HG02610 (cell line): Measurements from ENCODE around the gene IRF3.

Experiments
- ATAC-seq: cut with Tn5 transposase; IDR thresholded peaks from one replicate; pipeline ENCODE4 v1.9.1; 2021; ENCODE audit warnings: mild to moderate bottlenecking, moderate library complexity; ENCODE audit not compliant: unreplicated experiment

IRF3 gene

DNA sequence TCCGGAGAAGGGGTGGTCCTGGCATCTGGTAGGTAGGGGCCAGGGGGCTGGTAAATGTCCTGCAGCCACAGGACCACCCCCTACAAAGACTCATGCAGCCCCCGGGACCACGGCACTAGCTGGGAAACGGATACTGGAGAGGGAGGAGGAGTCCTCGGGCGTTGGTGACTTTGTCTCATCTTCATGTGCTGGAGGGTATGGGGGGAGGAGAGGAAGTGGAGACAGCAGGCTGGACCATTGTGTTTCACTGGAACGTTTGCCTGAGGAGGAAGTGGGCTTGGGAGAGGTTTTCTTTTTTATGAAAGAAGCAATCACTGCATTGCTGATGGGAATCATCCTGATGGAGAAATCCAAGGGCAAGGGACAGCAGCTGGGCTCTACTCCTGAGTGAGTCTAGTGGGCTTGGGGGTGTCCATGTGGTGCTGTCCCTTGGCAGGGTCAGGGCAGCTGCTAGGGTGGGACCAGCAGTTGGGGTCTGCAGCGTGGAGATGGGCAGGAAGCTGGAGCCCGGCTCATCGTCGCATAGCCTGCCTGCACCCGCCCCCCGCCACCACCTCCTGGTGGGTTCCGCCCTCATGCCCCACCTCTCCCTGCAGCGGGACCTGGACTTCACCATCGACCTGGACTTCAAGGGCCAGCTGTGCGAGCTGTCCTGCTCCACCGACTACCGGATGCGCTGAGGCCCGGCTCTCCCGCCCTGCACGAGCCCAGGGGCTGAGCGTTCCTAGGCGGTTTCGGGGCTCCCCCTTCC lies 22.1 kb upstream of the IRF3 start:
- no peak for ATAC-seq

DNA sequence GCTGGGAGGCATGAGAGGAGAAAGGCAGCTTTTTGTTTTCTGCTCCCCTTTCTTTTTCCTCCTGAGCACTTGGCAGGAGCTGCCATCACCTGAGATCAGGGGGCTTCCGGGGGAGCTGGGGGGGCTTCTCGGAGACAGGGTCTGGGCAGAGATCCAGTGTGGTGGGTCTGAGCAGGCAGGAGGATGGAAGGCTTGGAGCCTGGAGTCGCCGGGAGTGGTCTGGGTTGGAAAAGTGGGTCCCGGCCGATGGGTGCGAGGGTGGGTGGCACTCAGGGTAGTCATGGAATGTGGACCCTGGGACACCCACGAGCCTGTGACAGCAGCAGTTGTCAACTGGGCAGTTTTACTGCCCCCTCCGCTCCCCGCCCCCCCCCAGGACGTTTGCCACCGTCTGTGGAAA lies 21.5 kb upstream of the IRF3 start:
- no peak for ATAC-seq

DNA sequence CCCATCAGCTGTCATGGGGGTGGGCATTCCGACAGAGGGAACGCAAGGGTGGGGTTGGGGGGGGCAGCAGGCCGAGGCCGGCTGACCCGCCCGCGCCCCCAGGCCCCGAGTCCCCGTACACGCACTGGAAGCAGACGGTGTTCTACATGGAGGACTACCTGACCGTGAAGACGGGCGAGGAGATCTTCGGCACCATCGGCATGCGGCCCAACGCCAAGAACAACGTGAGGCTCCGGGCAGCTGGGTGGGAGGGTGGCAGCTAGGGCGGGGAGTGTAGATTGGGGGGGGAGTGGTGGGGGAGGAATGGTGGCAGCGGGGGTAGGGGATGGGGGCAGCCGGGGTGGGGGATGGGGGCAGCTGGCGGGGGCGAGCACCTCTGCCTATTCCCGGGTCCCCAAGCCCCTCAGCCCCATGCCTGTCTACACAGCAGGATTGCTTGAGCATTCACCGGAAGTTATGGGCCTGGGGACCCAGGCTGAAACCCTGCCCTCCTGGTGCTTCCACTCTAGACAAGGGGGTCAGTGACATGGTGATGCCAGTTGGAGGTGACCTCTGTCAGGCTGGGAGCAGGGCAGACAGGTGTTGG lies 20.9 kb upstream of the IRF3 start:
- no peak for ATAC-seq

DNA sequence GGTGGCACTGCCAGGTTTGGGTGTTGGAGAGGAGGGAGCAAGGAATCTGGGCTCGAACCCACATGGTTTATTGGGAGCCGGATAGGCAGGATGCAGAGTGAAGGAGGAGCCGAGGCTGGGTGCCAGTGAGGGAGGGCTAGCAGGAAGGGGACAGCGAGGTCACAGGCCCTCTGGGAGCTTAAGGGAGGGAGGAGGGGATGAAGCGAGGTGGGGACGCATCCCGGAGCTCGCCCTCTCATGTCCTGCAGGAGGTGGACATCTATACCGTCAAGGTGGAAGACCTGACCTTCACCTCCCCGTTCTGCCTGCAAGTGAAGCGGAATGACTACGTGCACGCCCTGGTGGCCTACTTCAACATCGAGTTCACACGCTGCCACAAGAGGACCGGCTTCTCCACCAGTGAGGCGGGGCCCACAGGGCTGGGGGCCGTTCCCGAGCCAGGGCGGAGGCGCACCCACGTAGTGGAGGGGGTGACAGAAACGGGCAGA lies 20.2 kb upstream of the IRF3 start:
- ATAC-seq = no peak

DNA sequence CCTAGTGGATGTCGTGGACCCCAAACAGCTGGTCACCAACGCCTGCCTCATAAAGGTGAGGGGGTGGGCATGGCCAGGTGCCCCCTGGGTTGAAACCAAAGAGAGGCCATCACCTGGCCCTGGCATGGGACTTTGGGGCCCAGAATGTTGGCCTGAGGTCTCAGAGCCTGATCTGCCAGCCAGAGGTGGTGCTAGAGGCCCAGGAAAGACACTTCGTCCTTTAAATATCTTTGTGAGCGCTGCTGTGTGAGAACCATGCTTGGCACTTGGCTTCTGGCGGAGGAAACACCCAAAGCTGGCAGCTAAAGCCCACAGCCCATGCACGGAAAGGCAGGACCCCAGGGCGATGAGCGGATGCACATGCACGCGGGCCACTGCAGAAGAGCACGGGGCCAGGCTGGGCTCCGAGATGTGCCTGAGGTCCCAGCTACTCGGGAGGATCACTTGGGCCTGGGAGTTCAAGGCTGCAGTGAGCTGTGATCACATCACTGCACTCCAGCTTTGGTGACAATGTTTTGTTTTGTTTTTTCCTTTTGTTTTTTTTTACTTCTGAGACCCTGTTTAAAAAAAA lies 19.4 kb upstream of the IRF3 start:
- ATAC-seq = no peak

DNA sequence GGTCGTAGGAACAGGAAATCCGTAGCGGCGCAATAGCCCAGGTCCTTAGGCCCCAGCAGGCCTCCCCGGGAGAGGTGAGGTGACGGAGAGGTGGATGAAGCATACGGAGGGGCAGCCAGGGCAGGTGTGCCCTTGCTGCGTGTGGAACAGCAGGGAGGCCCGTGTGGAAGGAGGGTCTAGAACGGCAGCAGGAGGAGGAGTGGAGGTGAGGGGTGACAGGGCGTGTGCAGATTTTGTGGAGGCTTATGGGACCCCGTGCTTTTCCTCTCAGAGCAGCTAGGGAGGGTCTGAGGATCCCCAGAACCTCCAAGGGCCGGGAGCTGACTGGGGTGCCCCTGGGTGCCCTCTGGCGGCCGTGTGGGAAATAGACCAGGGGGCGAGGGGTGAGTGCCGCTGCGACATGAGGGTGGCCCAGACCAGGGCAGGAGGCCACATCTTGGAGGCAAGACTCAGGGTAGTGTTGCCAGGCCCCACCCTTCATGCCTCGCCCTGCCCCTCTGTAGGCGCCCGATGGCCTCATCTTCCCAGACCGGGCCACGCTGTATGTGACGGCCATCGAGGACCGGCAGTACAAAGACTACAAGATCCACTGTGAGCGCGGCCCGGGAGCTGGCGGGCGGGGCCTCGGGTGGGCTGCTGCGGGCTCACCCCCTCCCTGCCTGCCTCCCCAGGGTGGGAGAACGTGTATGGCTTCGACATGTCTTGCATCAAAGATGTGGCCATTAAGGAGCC lies 18.8 kb upstream of the IRF3 start:
- no peak for ATAC-seq

DNA sequence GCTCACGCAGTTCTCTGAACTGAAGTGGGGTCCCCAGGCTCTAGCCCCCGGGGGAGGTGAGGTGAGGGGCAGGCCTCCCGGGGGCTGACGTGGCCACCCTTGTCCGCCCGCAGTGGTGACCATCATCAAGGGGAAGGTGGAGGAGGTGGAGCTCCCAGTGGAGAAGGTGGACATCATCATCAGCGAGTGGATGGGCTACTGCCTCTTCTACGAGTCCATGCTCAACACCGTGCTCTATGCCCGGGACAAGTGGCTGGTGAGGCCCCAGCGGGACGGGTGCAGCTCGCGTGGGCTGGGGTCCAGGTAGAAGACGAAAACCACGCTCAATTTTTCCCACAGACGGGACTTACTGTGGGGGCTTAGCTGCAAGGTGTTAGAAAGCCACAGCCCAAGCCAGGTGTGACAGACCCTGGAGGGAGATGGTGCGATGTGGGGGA lies 18.2 kb upstream of the IRF3 start:
- no peak for ATAC-seq

DNA sequence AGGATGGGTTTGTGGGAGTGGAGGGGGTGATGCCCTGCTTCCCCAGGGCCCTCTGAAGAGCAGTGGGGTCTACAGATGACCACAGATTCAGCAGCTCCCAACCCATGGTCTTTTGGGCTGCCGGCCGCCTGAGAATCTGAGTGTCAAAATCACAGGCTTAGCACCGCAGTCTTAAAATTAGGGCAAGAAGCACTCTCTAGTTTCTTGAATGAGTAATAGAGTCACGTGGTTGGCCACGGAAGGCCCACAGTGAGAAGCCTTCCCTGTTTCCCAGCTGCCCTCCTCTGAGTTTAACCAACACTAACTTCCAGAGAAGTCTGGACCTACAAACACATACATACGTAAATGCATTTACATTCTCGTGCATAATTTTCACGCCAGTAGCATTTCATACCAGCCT lies 16.6 kb upstream of the IRF3 start:
- no peak for ATAC-seq

DNA sequence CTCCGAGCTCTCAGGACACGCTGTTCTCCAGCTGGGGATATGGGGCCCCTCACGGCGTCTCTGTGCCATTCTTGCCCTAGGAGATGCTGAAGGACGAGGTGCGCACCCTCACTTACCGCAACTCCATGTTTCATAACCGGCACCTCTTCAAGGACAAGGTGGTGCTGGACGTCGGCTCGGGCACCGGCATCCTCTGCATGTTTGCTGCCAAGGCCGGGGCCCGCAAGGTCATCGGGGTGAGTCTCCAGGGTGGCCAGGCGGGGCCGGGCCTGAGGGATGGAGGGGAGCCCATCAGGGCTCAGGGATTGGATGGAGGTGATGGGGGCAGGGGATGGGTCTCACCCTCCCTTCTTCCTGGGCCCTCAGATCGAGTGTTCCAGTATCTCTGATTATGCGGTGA lies 16.2 kb upstream of the IRF3 start:
- ATAC-seq = no peak

DNA sequence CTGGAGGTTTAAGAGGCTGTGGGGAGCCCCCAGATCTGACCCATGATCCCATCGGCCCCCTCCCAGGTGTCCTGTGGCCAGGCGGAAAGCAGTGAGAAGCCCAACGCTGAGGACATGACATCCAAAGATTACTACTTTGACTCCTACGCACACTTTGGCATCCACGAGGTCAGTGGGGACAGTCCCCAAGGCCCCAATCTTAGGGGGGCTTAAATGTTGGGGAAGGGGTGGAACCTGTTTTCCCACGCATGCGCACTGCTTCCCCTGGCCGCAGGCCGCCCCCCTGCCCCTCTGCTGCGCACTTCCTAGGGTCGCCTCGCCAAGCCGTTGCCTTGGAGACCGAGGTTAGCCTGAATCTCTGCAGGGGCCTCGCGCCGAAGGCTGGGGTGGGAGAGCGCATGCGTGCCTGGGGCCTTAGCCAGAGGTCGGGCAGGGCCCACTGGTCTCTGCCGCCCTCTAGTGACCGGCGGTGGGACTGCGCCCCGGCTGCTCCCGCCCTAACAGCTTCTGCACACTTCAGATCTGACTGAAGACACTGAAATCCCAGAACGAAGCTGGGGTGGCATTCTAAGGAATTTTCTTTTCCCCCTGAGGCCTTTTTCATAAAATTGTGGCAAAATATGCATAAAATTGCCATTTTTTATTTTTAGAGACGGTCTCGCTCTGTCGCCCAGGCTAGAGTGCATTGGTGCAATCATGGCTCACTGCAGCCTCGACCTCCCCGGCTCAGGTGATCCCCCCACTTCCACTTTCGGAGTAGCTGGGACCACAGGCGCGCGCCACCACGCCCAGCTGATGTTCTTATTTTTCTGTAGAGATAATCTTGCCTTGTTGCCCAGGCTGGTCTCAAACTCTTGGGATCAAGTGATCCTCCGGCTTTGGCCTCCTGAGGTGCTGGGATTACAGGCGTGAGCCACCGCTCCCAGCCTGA lies 15.0 kb upstream of the IRF3 start:
- ATAC-seq = peak; percentile 20

DNA sequence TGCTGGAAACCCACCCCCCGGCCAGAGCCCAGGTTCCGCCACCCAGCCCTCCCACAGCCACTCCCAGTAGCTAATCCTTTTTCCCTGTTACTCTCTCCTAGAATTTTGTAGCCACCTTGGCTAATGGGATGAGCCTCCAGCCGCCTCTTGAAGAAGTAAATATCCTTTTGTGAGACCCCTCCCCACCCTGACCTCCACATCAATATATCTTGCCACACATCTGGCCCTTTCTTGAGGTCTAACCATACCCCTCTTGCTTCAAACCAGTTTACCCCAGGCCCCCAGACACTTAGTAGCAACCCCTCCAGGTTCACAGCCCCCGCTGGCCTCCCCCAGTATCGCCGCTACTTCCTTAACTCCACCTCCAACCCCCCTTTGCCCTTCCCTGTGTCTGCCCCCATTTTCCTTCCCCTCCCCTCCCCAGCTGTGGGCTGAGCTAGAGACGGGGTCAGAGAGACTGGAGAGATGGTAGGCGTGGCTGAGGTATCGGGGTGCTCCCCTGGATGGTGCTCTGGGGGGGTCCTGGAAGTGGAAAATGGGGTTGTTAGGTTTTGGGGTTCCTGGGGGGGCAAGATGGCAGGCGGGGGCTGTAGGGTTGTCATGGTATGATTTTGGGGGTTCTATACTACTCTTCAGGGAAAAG lies 14.2 kb upstream of the IRF3 start:
- no peak for ATAC-seq

DNA sequence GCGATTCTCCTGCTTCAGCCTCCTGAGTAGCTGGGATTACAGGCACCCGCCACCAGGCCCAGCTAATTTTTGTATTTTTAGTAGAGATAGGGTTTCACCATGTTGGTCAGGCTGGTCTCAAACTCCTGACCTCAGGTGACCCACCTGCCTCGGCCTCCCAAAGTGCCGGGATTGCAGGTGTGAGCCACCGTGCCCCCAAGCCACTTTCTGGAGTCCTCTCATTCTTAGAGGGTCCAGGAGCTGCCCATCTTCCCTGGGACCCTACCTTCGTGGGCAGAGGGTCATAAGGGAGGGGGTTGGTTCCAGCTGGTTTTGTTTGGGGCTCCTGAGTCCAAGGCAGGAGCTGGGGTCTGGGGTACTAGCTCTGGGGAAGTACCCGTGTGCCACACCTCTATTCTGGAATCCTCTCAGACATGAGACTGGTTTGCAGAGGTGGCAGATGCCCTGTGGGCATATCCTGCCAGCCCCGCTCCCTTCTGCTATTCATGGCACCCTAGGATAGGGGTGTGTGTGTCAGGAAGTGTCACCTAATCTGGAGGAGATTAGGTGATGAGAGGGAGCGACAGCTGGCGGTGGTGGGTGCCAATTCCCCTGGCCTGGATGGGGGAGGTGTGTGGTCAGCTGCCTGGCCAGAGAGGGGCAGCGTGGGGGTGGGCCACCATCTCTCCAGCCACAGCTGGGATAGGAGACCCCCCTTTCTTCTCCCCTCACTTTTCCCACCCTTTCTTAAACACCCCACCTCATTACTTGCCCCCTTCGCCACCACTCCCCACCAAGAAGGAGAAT lies 13.5 kb upstream of the IRF3 start:
- no peak for ATAC-seq

DNA sequence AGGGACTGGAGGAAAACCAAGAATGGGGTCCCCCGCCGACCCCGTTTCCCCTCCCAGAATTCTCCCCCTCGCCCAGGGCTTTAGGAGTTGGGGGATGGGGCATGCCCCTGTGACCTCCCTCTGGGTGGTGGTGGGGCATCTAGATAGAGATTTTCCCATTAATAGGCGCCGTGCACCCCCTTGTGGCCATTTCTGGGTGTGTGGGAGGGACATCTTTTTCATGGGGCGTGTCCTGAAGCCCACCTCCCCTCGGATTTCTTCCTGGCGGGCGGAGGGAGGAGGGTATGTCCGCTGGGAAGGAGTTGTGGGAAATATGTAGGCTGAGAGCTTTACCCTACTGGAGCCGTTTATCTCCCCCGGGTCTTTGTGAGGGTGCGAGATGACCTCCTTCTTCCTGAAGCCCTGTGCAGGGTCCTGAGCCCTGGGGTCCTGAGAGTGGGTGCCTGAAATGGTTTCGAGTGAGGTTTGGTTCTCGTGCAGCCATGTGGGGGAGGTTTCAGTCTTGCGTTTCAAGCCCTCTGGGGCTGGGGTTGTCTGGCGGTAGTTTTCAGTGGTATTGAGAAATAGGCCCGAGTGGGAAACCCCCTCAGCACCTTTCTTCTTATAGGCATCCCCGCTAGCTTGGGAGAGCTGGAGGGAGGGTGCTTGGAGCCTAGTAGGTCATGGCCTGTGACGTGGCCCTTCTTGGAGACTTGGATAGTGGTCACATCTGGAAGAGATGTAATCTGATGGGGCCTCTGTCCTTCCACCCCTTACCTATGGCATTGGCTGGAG lies 12.4 kb upstream of the IRF3 start:
- ATAC-seq = no peak

DNA sequence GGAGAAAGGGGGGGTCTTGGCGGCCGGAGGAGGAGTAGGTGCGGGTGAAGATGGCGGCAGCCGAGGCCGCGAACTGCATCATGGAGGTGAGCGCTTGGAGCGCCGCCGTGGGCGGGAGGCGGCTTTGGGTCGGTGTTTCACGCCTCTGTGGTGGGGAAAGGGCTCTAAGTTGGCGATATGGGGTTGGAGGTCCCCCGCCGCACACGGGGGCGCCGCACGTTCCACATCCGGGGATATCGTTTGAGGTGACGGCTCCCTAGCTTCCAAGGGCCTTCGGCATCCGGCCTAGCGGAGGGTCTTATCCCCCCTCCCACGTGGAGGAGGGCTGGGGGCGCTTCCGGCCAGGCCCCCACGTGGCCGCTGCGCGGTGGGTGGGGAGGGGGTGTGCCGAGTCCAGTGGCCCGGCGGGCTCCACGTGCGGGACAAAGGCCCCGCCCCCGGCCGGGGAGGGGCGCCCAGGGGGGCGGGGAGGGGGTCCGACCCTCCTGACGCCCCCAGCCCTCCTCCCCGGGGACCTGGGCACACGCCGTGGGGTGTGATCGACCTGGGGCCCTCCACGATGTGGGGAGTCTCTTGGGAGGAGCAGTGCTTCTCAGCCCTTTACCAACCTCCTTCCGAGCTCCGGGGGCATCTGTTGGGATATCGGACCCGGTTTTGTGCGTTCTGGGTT lies 11.7 kb upstream of the IRF3 start, which contains the start of gene PRMT1:
PRMT1 (plus strand) TSS at position 41 of the 670 bp plus-strand sequence; CDS start at position 51, 10 bp downstream.
- no peak for ATAC-seq

DNA sequence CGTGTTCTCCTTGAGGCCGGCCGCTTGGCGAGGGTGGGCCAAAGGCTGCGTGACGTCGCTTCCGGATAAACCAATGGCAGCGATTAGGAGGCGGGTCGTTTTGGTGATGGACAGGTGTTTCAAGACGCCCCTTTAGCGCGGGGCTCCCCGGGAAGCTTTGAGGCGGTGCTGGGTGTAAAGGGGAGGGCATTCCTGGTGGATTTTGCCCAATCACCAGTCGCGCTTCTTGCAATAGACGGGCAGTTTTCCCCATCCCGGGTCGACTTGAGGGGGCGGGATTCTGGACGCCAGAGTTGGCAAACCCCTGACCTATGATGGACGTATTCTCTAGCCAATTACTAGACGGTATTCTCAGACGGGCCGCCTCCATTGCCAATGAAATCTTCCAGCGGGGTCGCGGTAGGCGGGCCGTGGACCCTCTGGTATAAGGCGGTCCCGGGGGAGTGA lies 11.2 kb upstream of the IRF3 start:
- ATAC-seq = peak; percentile 73

DNA sequence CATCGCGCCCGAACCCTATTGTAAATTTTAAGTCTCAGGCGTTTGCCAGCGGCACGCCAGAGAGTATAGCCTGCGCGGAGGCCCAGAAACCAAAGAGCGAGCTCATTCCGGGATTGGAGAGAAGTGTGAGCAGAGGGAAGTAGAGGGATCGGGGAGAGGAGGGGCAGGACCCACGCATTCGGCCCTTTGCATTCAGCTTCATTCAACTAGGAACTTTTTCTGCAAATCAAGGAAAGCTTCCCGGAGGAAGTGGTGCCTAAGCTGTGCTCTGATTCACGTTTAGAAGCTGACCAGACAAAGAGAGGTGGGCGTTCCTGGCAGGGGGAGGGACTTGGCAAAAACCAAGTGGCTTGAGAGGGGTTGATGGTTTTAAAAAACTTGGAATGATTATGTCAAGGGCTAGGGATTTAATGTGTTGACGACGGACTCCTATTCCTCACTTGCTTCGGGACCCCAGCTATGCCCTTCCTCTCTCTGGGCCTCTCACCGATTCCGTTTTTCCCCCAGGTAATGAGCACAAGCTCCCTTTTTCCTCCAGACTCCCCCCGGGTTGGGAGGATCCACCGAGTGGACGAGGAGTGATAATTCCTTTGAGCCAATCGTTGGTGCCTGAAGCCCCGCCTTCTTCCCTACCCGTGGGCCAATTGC lies 10.6 kb upstream of the IRF3 start:
- no peak for ATAC-seq
